Hematopoietic multipotent progenitor cell treated with erythropoietin and hydrocortisone succinate and interleukin-3 and kit ligand, for 17 days (in vitro differentiated cells): ENCODE data around the gene RPLP2.

Experiments used
- DNase-seq: peaks from one replicate; pipeline ENCODE4 v3.0.0-alpha.2; 2015; ENCODE audit warnings: low spot score

Gene RPLP2

GRCh38 chr11:803770-804598, 5.8 kb upstream of the RPLP2 start:
- no peak for DNase-seq

GRCh38 chr11:804599-804964, 5.2 kb upstream of the RPLP2 start:
- DNase-seq = no peak

GRCh38 chr11:808427-809286, 1.1 kb upstream of the RPLP2 start:
- DNase-seq = no peak

- DNase-seq = no peak
These were observed 337 bp downstream of the RPLP2 start for GRCh38 chr11:810040-810567.

- DNase-seq = no peak
These were observed 1.9 kb downstream of the RPLP2 start for GRCh38 chr11:811446-812245.

DNA sequence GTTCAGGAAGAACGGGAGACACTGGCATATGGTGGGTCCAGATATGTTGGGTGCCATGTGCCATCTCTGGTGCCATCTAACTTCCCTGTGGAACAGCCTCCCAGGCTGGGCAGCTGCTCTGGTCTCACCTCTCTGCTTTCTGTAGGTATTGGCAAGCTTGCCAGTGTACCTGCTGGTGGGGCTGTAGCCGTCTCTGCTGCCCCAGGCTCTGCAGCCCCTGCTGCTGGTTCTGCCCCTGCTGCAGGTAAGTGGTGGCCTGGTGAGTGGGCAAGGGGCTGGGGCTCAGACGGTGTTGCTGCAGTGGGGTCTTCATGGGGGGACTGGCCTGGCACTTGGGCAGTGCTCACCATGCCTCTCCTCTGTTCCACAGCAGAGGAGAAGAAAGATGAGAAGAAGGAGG, 2.6 kb downstream of the RPLP2 start:
- no peak for DNase-seq

DNA sequence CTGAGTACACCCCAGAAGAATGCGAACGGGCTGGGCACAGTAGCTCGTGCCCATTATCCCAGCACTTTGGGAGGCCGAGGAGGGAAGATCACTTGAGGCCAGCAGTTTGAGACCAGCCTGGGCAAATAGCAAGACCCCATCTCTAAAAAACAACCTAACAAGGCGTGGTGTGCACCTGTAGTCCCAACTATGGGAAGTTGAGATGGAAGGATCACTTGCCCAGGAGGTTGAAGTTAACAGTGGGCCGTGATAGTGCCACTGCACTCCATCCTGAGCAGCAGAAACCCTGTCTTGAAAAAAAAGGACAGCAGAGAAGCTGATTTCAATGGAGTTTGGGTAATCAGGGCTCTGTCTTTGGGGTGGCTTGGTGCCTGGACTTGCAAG, 3.3 kb downstream of the RPLP2 start:
- DNase-seq = no peak

DNA sequence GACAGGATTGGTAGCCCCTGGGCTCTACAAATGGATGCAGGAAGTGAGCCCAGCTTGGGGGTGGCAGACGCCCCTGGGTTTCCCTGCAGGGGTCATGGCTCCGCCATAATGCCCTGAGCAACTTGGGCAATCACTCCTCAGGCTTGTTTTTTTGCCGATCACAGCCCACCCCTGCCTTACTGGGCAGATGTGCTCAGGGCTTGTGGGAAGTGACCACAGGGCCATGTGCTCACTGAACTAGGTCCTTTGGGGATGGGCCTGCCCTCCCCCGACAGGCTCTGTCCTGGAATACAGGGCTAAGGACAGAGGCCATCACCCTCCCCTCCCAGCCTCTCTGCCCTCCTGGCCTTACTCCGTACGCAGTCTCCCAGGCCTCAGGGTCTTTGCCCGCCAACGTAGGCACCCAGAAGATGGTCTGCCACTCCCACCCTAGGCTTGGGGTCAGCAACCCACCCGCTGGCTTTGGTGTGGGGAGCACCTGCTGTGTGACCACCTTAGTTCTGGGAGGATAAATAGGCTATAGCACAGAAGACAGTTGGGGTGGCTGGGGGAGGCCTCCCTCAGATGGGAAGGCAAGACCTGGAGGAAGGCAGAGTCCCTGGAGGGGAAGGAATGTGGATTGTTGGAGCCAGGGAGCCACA, 3.8 kb downstream of the RPLP2 start:
- no peak for DNase-seq

DNA sequence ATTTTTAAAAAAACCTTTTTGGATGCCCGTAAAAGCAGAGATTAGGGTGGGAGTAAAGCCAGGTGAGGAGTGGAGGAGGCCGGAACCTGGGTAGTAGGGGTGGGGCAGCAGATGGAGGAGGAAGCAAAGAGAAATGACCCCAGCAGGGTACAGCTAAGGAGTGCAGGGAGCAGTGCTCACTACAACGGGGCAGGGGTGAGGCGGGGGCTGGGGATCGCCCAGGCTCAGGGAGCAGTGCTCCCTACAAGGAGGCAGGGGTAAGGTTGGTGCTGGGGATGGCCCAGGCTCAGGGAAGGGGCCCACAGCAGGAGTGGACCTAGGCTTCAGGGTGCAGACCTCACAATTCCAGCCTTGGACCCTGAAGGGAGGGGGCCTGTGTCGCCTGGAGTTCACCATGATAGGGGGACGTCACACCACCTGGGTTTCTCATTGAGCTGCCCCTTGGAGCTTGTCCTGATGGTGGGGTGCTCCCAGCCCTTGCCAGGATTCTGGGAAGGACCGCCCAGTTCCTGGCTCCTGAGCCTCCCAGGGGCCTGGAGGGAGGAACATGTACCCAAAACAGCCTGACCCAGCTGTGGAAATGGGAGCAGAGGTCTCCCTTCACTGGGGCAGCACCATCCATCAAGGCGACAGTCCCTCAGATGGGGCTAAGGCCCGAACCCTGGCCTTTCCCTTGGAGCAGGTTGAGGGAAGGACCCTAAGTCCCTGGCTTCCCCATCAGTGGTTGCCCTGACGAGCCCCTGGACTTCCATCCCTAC, 6.1 kb downstream of the RPLP2 start:
- DNase-seq = no peak

GRCh38 chr11:816433-816779, 6.6 kb downstream of the RPLP2 start:
- no peak for DNase-seq

DNA sequence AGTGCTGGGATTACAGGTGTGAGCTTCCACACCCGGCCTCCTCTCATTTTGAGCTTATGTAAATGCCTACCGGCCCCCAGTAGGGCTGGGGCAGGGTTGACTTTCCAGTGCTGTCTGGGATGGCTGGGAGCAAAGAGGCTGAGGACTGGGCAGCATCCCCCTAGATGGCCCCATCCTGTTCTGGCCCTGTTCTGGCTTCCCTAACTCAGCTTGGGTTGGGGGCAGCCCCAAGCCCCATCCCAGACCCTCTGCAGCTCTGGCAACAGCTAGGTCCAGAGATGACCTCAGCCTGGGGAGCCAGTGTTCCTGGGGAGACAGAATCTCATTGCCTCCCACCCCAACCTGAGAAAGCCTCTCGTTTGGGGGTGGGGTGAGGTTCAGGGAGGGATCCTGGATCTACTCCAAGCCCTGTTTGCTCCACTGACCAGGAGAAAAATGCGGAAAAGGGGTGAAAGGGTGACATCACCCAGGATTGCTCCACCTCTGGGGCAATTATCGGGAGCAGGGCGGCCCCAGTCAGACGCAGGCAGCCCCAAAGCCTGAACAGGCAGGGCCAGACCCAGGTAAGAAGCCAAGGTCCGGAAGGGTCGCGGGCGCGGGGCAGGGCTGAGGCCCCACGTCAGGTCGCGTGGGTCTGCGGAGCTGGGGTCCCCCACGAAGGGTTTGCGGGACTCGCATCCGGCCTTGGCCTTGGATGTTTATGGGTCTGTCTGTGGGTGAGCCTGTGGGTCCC, 8.8 kb downstream of the RPLP2 start, which contains the start of gene PNPLA2:
Gene PNPLA2, plus strand, starts transcription at position 519 of the 733 bp plus-strand sequence. CDS start 805 bp downstream, outside the sequence.
- no peak for DNase-seq

DNA sequence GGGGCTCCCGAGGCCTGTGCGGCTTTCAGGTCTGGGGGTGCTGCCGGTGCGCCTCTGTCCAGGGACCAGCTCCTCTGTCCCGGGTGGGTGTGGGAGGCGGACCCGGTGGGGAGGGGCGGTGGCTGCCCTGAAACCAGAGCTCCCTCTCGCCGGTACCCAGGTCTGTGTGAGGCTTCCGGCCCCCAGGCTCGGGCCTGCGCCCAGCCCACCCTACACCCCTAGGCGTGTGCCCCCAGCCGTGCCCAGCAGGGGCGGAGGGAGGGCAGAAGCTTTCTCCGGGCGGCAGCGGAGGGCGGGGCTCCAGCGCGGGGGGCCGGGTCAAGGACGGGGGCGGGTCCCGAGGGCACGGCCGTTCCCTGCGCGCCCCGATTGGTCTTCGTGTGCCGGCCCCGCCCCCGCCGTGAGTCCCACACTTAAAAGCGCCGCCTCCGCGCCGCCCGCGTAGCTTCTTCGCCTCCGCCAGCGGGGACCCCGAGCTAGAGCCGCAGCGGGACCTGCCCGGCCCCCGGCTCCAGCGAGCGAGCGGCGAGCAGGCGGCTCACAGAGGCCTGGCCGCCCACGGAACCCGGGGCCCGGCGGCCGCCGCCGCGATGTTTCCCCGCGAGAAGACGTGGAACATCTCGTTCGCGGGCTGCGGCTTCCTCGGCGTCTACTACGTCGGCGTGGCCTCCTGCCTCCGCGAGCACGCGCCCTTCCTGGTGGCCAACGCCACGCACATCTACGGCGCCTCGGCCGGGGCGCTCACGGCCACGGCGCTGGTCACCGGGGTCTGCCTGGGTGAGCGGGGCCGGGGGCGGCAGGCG, 9.6 kb downstream of the RPLP2 start:
- peak; percentile 93 for DNase-seq

GRCh38 chr11:819943-820649, 10.3 kb downstream of the RPLP2 start:
- DNase-seq = peak; percentile 93

DNA sequence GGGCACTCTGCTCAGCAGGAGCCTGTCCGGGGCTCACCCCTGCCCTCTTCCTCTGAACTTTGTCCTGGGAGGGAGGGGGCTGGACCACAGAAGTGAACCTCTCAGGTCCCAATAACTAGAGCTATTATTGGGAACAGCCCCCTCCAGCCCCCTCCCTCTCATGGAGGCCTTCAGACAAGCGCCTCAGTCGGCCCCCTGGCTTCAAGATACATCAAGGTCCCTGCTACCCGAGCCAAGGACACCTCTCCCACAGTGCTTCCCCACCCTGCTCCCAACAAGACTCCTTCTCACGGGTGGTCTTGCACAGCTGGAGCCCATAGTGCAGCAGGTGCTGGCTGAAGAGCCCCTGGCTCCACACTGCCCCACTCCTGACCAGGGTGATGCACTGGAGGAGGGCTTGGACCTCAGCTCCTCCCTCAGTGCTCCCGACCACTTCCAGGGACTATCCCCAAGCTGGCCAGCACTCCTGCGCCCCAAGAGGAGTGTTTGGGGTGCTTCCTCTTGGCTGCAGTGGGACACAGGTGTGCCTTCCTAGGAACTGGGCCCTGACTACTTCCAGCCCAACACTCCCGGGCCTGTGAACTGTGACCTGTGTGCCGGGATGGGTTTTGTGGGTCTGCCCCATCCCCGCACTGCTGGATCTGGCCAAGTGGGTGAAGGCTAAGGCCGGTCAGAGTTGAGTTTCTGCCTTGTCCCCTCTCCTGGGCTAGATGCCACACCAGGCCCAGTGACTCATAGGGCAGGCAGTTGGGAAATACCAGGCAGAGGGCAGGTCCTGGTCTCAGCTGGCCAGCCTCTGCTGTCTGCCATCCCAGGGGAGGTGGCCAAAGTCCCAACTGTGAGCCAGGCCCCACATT, 11.1 kb downstream of the RPLP2 start:
- peak; percentile 35 for DNase-seq

DNA sequence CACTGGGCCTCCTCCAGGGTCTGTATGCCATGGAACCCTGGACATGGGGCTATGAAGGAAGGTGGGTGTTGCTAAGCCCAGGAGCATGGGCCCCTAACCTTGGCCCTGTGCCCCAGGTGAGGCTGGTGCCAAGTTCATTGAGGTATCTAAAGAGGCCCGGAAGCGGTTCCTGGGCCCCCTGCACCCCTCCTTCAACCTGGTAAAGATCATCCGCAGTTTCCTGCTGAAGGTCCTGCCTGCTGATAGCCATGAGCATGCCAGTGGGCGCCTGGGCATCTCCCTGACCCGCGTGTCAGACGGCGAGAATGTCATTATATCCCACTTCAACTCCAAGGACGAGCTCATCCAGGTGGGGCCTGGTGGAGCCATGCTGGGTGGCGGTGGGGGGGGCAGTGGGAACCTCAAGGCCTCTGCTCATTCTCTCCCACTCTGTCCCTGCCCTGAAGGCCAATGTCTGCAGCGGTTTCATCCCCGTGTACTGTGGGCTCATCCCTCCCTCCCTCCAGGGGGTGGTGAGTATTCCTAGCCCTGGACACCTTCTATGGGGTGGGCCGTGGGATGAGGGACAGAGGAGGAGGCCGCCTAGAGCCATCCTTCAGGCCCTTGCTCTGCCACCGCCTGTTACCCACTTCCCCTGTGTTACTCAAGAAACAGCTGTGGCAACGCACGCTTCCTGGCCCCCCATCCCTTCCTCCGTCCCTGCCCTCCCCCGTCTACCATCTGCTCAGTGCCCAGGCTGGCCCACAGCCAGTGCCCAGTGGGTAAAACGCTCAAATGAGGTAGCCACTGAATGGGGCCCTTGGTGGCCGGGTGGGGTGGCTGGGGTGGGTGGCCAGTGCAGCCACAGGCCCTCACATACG, 12.0 kb downstream of the RPLP2 start:
- no peak for DNase-seq

DNA sequence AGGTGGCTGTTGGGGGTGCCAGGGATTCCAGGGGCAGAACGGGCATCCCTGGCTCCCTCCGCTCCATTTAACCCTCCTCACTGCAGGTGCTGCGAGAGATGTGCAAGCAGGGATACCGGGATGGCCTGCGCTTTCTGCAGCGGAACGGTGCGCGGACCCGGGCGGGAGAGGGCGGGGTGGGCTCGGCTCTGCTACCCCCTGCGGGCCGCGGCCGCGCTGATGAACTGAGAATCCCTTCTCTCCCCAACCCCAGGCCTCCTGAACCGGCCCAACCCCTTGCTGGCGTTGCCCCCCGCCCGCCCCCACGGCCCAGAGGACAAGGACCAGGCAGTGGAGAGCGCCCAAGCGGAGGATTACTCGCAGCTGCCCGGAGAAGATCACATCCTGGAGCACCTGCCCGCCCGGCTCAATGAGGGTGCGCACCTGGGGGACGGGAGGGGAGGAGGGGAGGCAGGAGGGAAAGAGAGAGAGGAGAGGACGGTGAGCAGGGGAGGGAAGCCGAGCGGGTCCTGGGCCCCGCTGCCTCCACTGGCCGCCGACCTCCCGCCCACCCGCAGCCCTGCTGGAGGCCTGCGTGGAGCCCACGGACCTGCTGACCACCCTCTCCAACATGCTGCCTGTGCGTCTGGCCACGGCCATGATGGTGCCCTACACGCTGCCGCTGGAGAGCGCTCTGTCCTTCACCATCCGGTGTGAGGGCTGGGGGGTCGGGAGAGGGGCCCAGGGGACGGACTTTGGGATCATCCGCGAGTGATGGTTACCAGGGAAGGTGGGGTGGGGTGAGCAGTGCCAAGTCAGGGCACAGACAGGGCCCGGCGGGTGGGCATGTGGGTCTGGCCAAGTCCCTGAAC, 13.9 kb downstream of the RPLP2 start:
- no peak for DNase-seq
